SH-SY5Y (cell line): ENCODE data around the gene SOX6.

Source experiments
- GATA2 ChIP-seq: IDR thresholded peaks from 2 replicates; pipeline ENCODE4 v1.6.1; 2011; ENCODE audit warnings: mild to moderate bottlenecking, low read depth, low read length
- GATA3 ChIP-seq: IDR thresholded peaks from 2 replicates; pipeline ENCODE4 v1.6.1; 2011; ENCODE audit warnings: low read depth, mild to moderate bottlenecking, low read length, moderate library complexity

- TF ChIP-seq GATA2 (no peak), GATA3 (no peak)
Observed at GRCh38 chr11:16318320-16318719, 38.0 kb downstream of the SOX6 start.
